Psoas muscle (tissue), 8 donors: ENCODE data around the gene CAV2. TPM values are rescaled to one million over a fixed set of nuclear protein-coding genes. Genes with fewer than 3 reads are reported as not detected.
A peak's percentile ranks its signal among the peaks of the same experiment; 100 is the strongest.

Source experiments
- ATAC-seq, 4 donors: fragments of 200-7000 bp; cut with Tn5 transposase; one replicate each; pipeline ENCODE4 v1.9.1; 2020; ENCODE audit warnings: moderate library complexity in 3 of 4, mild to moderate bottlenecking in 2 of 4
- DNase-seq, 2 donors: peaks; one replicate each; pipeline ENCODE4 v3.0.0-alpha.2; 2020
- H3K27ac ChIP-seq: fragments of 200-600 bp; one replicate; pipeline ENCODE4 v1.8.0; 2022
- H3K27me3 ChIP-seq, 3 donors: fragments of 200-600 bp in 1 of 3; one replicate each; pipeline versions ENCODE4 v1.6.1 to v1.8.0; 2013 to 2022; ENCODE audit warnings: low read length in 2 of 3, mild to moderate bottlenecking in 2 of 3, moderate library complexity in 1 of 3; ENCODE audit not compliant: insufficient read depth in 3 of 3
- H3K36me3 ChIP-seq, 2 donors: fragments of 200-600 bp in 1 of 2; one replicate each; pipeline versions ENCODE4 v1.6.1 to v1.8.0; 2013 to 2022; ENCODE audit warnings: low read depth in 1 of 2, mild to moderate bottlenecking in 1 of 2, moderate library complexity in 1 of 2; ENCODE audit not compliant: insufficient read depth in 1 of 2
- H3K4me1 ChIP-seq: fragments of 200-600 bp; one replicate; pipeline ENCODE4 v1.8.0; 2022
- H3K4me3 ChIP-seq: fragments of 200-600 bp; one replicate; pipeline ENCODE4 v1.8.0; 2022; ENCODE audit warnings: mild to moderate bottlenecking
- H3K9me3 ChIP-seq: fragments of 200-600 bp; one replicate; pipeline ENCODE4 v1.8.0; 2022
- CTCF ChIP-seq: fragments of 200-600 bp; IDR thresholded peaks from one replicate; pipeline ENCODE4 v1.8.0; 2022; ENCODE audit warnings: antibody characterized with exemption
- WGBS, 3 donors: extraction: QIAGEN DNeasy Blood & Tissue Kit; methylation state at CpG; one replicate each; pipeline versions ENCODE4 v1.1.6 to v1.1.7; 2013; 5-methylcytosine and 5-hydroxymethylcytosine counted together
- intact Hi-C, 2 donors: fragments of 100-400 bp; cut with DNase I; formaldehyde crosslinking; loops; one replicate each; pipeline versions ENCODE4 v1.11.0 to v1.14.2; 2022
- long read RNA-seq, 2 donors: library from polyadenylated mRNA; unstranded; transcript quantifications; one replicate each; pipeline ENCODE4 v2.0.0, GENCODE V29; 2021
- polyA plus RNA-seq, 3 donors: library from polyadenylated mRNA; stranded (reverse); fragments of 200-250 nt; gene quantifications; one replicate each; pipeline ENCODE4 v1.2.3, GENCODE V29; 2013
- total RNA-seq, 4 donors: library from RNA; stranded (reverse); fragmentation: NEBNext Ultra II Directional in 2 of 4; extraction: Animal tissue kit (Norgen Biotek cat#: 25700) in 2 of 4; gene quantifications; one replicate each; pipeline versions ENCODE4 v1.2.1 to v1.2.4, GENCODE V29; 2021 to 2023
- donor health status: healthy with polysubstance abuse.
- donor health status: DM: no; HTN: no; CAD: no; lungs with moderate emphysema.
- donor health status: Bipolar disorder and iron deficiency.
- donor health status: healthy.
- donor health status: DM: yes; HTN: yes; CAD: no.
- donor health status: DM: no; HTN: no; CAD: no.
- donor health status: DM: no; HTN: no; CAD: no.
- donor health status: DM: yes; HTN: yes; CAD: no.

CAV2 gene
- total RNA-seq (10 to 100 TPM; 12.8 to 20.1 (median 19.2) TPM), polyA plus RNA-seq (10 to 100 TPM; 10.9 to 15.7 (median 11.7) TPM)
- long read RNA-seq, donor 1, transcript CAV2-201 (3 exons, 3,301 nt) = major isoform, 28 of 28 reads
- long read RNA-seq, donor 1, partial matches to known transcripts = 0 of 28 reads
- long read RNA-seq, donor 1, other reads (novel, unspliced or antisense) = 0 of 28 reads
- long read RNA-seq, donor 2, transcript CAV2-214 (2 exons, 787 nt) = minor isoform, 5 of 48 reads
- long read RNA-seq, donor 2, transcript CAV2-201 (3 exons, 3,301 nt) = major isoform, 41 of 48 reads
- long read RNA-seq, donor 2, partial matches to known transcripts = 0 of 48 reads
- long read RNA-seq, donor 2, other reads (novel, unspliced or antisense) = 1 of 48 reads

- Histone ChIP-seq H3K27ac (peak within 1 kb of the TSS; percentile 81), H3K4me1 (no peaks in the 10 kb centered on the region), H3K9me3 (no peaks in the 10 kb centered on the region), H3K36me3 (no peaks in the 10 kb centered on the region), H3K27me3 (peaks cover 0 to 19% (median 0%) of the 10 kb centered on the region in 3 donors), H3K4me3 (peak within 1 kb of the TSS; percentile 78)
- 4 to 9% (median 6%) methylated on average over 32 to 85 of the region's 86 CpGs for WGBS, 3 donors
- peak; percentile 71 to 77 for DNase-seq
- intact Hi-C loops = no loop called here
- ATAC-seq = peak; percentile 70 to 87 (median 80)
- TF ChIP-seq CTCF = no peak
Observed at GRCh38 chr7:116499168-116500077, at the start of gene CAV2. Gene CAV2, plus strand, starts transcription at chr7:116499738. Its CDS starts 44 bp downstream, at chr7:116499782.

GRCh38 chr7:116449950-116450349, 49.6 kb upstream of the CAV2 start:
- H3K36me3 ChIP-seq = no peaks in the 10 kb centered on the region
- no peaks in the 10 kb centered on the region for H3K4me1 ChIP-seq
- DNase-seq (no peak), ATAC-seq (no peak)
- H3K27me3 ChIP-seq = no peaks in the 10 kb centered on the region
- H3K4me3 ChIP-seq = no peak overlapping the region
- WGBS, 3 donors = 30 to 37% (median 37%) methylated on average over 4 of the region's 4 CpGs
- no peaks in the 10 kb centered on the region for H3K9me3 ChIP-seq
- H3K27ac ChIP-seq = no peak overlapping the region
- no peak for TF ChIP-seq CTCF
- intact Hi-C loops = no loop called here

GRCh38 chr7:116451957-116452729, 47.4 kb upstream of the CAV2 start:
- DNase-seq (no peak), ATAC-seq (no peak)
- no peak for TF ChIP-seq CTCF
- no peak overlapping the region for H3K4me3 ChIP-seq
- no peaks in the 10 kb centered on the region for H3K9me3 ChIP-seq
- no peak overlapping the region for H3K27ac ChIP-seq
- no peaks in the 10 kb centered on the region for H3K27me3 ChIP-seq
- no peaks in the 10 kb centered on the region for H3K36me3 ChIP-seq
- WGBS, 3 donors = 91 to 97% (median 93%) methylated on average over 2 of the region's 2 CpGs
- no peaks in the 10 kb centered on the region for H3K4me1 ChIP-seq
- intact Hi-C loops = no loop called here

GRCh38 chr7:116454377-116454776, 45.2 kb upstream of the CAV2 start:
- 96 to 99% (median 97%) methylated on average over 2 of the region's 2 CpGs for WGBS, 3 donors
- intact Hi-C loops = no loop called here
- DNase-seq = no peak

More at GRCh38 chr7:116454377-116454776, 45.2 kb upstream of the CAV2 start:
- no peak for ATAC-seq
- H3K4me3 ChIP-seq = no peak overlapping the region
- no peaks in the 10 kb centered on the region for H3K9me3 ChIP-seq
- no peaks in the 10 kb centered on the region for H3K36me3 ChIP-seq
- TF ChIP-seq CTCF = no peak
- no peak overlapping the region for H3K27ac ChIP-seq
- no peaks in the 10 kb centered on the region for H3K27me3 ChIP-seq
- no peaks in the 10 kb centered on the region for H3K4me1 ChIP-seq
